DND-41 (cell line): ENCODE data around the gene ATP2A3.

Experiments used
- EZH2 ChIP-seq: IDR thresholded peaks from 3 replicates; pipeline ENCODE4 v1.6.1; 2012; ENCODE audit warnings: borderline replicate concordance, low read depth, mild to moderate bottlenecking, moderate library complexity, low read length, inconsistent platforms; ENCODE audit not compliant: severe bottlenecking
- TF ChIP-seq, protein P1 (sequence below): IDR thresholded peaks from 2 replicates; pipeline ENCODE4 v1.5.1; 2012; ENCODE audit warnings: borderline replicate concordance, low read length, moderate library complexity, mild to moderate bottlenecking; ENCODE audit not compliant: poor library complexity, severe bottlenecking; ENCODE audit errors: extremely low read depth

DNA sequence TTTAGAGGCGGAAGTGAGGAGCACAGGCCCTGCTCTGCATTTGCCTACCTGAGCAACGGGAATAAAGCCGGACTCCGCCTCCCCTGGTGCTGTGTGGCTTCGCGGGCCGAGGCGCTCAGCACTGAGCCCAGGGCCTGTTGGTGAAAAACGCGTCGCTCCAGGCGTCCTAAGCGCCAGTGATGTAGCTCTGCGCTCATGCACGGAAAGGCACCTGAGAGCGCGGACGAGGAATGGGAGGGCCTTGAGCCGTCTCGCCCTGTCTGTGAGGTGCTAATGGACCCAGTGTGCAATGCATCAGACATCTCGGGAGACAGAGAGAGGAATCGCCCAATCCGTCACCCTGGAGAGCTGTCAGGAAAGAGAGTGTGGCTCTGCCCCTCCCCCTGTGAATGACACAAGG is 17.2 kb upstream of the ATP2A3 start:
- TF ChIP-seq, protein P1, sequence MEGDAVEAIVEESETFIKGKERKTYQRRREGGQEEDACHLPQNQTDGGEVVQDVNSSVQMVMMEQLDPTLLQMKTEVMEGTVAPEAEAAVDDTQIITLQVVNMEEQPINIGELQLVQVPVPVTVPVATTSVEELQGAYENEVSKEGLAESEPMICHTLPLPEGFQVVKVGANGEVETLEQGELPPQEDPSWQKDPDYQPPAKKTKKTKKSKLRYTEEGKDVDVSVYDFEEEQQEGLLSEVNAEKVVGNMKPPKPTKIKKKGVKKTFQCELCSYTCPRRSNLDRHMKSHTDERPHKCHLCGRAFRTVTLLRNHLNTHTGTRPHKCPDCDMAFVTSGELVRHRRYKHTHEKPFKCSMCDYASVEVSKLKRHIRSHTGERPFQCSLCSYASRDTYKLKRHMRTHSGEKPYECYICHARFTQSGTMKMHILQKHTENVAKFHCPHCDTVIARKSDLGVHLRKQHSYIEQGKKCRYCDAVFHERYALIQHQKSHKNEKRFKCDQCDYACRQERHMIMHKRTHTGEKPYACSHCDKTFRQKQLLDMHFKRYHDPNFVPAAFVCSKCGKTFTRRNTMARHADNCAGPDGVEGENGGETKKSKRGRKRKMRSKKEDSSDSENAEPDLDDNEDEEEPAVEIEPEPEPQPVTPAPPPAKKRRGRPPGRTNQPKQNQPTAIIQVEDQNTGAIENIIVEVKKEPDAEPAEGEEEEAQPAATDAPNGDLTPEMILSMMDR, result no peak
- no peak for TF ChIP-seq EZH2
